ENCODE data around the gene KCND2.

Gene KCND2

DNA sequence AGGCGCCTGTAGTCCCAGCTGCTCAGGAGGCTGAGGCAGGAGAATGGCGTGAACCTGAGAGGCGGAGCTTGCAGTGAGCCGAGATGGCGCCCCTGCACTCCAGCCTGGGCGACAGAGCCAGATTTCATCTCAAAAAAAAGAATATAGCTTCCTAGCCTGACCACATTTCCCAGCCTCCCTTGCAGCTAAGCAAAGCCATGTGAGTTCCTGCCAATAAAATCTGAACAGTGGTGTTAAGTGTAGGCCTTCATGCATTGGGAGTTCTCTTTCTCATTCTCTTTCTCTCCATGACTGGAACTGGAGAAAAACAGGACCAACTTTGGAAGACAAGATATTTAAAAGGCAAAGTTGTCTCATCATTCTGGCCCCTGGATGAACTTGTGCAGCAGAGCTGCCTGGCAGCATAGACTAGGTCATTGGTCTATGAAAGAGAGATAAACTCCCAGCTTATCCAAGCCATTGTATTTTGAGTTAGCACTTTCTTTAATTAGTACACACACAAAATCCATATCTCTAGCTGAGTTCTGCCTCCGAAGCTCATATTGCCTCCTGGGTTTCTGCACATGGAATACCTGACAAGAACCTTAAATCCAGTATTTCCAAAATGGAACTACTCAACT is 524.2 kb downstream of the KCND2 start:
- no peak overlapping the region for H3K4me3 ChIP-seq (ENCODE audit: control insufficient read depth, low read depth, low read length)
- no peak for DNase-seq (ENCODE audit: low read depth)
- TF ChIP-seq, protein P1, sequence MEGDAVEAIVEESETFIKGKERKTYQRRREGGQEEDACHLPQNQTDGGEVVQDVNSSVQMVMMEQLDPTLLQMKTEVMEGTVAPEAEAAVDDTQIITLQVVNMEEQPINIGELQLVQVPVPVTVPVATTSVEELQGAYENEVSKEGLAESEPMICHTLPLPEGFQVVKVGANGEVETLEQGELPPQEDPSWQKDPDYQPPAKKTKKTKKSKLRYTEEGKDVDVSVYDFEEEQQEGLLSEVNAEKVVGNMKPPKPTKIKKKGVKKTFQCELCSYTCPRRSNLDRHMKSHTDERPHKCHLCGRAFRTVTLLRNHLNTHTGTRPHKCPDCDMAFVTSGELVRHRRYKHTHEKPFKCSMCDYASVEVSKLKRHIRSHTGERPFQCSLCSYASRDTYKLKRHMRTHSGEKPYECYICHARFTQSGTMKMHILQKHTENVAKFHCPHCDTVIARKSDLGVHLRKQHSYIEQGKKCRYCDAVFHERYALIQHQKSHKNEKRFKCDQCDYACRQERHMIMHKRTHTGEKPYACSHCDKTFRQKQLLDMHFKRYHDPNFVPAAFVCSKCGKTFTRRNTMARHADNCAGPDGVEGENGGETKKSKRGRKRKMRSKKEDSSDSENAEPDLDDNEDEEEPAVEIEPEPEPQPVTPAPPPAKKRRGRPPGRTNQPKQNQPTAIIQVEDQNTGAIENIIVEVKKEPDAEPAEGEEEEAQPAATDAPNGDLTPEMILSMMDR (IDR thresholded peaks at IDR 0.05; ENCODE audit: control insufficient read depth, insufficient read depth, low read depth, low read length, missing control alignments): no peak

DNA sequence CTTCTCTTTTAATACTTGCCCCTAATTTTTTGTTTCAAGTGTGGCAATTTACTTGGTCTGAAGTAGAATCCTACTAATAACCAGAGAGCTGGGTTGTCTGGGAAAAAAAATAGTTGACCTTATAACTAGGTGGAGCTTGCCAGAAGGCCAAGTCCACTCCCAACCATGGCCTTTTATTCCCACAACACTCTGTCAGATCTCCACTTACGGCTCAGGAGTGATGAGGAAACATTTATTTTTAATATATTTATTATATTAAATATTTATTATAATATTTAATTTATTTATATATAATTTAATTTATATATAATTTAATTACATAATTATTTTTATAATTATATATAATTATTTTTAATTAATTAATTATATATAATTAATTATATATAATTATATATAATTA is 526.2 kb downstream of the KCND2 start:
- no peak for DNase-seq (ENCODE audit: low read depth)
- no peak overlapping the region for H3K4me3 ChIP-seq (ENCODE audit: control insufficient read depth, low read depth, low read length)
- TF ChIP-seq, protein P1 (IDR thresholded peaks at IDR 0.05; ENCODE audit: control insufficient read depth, insufficient read depth, low read depth, low read length, missing control alignments): no peak

Measured in AG09309 (cell line).